HCT116 (cell line): Measurements from ENCODE around the gene BEND7. TPM values are rescaled to one million over a fixed set of nuclear protein-coding genes. Genes with fewer than 3 reads are reported as not detected.

Experiments used
- ATAC-seq: fragments of 200-7000 bp; cut with Tn5 transposase; 2 replicates; pipeline ENCODE4 v1.9.1; 2020; ENCODE audit warnings: mild to moderate bottlenecking, moderate library complexity
- BruUV-seq: library from RNA; stranded (reverse); fragments of 400-500 nt; replicated peaks from 2 replicates; lab custom pipeline; 2021; lab: Mats Ljungman, UMichigan
- CTCF ChIA-PET: fragments of 300-600 bp; sonication (Branson Sonifier 250); formaldehyde crosslinking; loops from one replicate; lab custom pipeline; 2021; ENCODE audit warnings: antibody characterized with exemption; lab: Charles Lee
- POLR2A ChIA-PET: fragments of 300-600, 350-600 bp; sonication (Branson Sonifier 250); formaldehyde crosslinking; loops from one replicate; lab custom pipeline; 2021; ENCODE audit warnings: antibody characterized with exemption; lab: Charles Lee
- RAD21 ChIA-PET, 2 experiments: fragments of 300-600 bp; sonication (Branson Sonifier 250); formaldehyde crosslinking; loops; one replicate each; lab custom pipeline; 2023; ENCODE audit warnings: low total read pairs in 2 of 2; ENCODE audit not compliant: uncharacterized antibody in 2 of 2, unreplicated experiment in 2 of 2, low non-redundant PET in 1 of 2; lab: Charles Lee
- DNase-seq: peaks from one replicate; pipeline ENCODE4 v3.0.0-alpha.2; 2010; ENCODE audit warnings: low read depth, low spot score
- H2AFZ ChIP-seq: fragments of 200-600 bp; shearing (Covaris generic), sonication (generic); 2 replicates; pipeline ENCODE4 v1.6.1; 2017; ENCODE audit warnings: low read depth, mixed run types, mixed read lengths, antibody characterized with exemption, low read length; ENCODE audit not compliant: poor library complexity, severe bottlenecking
- H3K27ac ChIP-seq: 2 replicates; pipeline ENCODE4 v1.5.1; 2012; ENCODE audit warnings: low read depth, low read length
- H3K27me3 ChIP-seq: fragments of 200-600 bp; sonication (generic); 2 replicates; pipeline ENCODE4 v1.6.1; 2016; ENCODE audit warnings: mixed run types, low read length, mixed read lengths; ENCODE audit not compliant: insufficient read depth
- H3K36me3 ChIP-seq, 2 experiments: fragments of 200-500 bp in 1 of 2; fragments of 200-600 bp in 1 of 2; sonication (Bioruptor generic) in 1 of 2; sonication (generic) in 1 of 2; 2 replicates each; pipeline versions ENCODE4 v1.5.1 to v1.6.1; 2014 to 2016; ENCODE audit warnings: low read length in 2 of 2, inconsistent platforms in 1 of 2, mixed read lengths in 1 of 2, mixed run types in 1 of 2; ENCODE audit not compliant: insufficient read depth in 2 of 2, control insufficient read depth in 1 of 2
- H3K4me1 ChIP-seq, 2 experiments: fragments of 200-600 bp in 1 of 2; sonication (generic) in 1 of 2; 2 replicates each; pipeline versions ENCODE4 v1.5.1 to v1.6.1; 2012 to 2017; ENCODE audit warnings: low read length in 2 of 2, inconsistent platforms in 1 of 2, mild to moderate bottlenecking in 1 of 2, mixed read lengths in 1 of 2, mixed run types in 1 of 2, moderate library complexity in 1 of 2; ENCODE audit not compliant: insufficient read depth in 2 of 2, control insufficient read depth in 1 of 2
- H3K4me2 ChIP-seq: fragments of 200-600 bp; sonication (generic); 2 replicates; pipeline ENCODE4 v1.6.1; 2017; ENCODE audit warnings: mixed run types, low read length, mixed read lengths
- H3K4me3 ChIP-seq, 2 experiments: fragments of 200-600 bp in 1 of 2; sonication (generic) in 1 of 2; replicated peaks in 1 of 2; 2 replicates each; pipeline ENCODE4 v1.5.1; 2011 to 2016; ENCODE audit warnings: low read length in 2 of 2, control low read depth in 1 of 2, low read depth in 1 of 2, mild to moderate bottlenecking in 1 of 2, mixed read lengths in 1 of 2, mixed run types in 1 of 2
- H3K79me2 ChIP-seq: fragments of 200-600 bp; sonication (generic); 2 replicates; pipeline ENCODE4 v1.6.1; 2017; ENCODE audit warnings: mild to moderate bottlenecking, mixed run types, low read length, moderate library complexity, mixed read lengths; ENCODE audit not compliant: insufficient read depth
- H3K9ac ChIP-seq: fragments of 200-600 bp; sonication (generic); 2 replicates; pipeline ENCODE4 v1.6.1; 2016; ENCODE audit warnings: low read length, mixed read lengths
- H3K9me2 ChIP-seq: fragments of 200-600 bp; sonication (generic), shearing (Covaris generic); 2 replicates; pipeline ENCODE4 v1.6.1; 2017; ENCODE audit warnings: mixed run types, mild to moderate bottlenecking, moderate library complexity; ENCODE audit not compliant: insufficient read depth
- H3K9me3 ChIP-seq, 2 experiments: fragments of 200-500 bp in 1 of 2; fragments of 200-600 bp in 1 of 2; sonication (Bioruptor generic) in 1 of 2; sonication (generic) in 1 of 2; 2 replicates each; pipeline ENCODE4 v1.6.1; 2014 to 2017; ENCODE audit warnings: low read length in 2 of 2, mixed read lengths in 2 of 2, inconsistent platforms in 1 of 2, low read depth in 1 of 2, mild to moderate bottlenecking in 1 of 2, mixed run types in 1 of 2, moderate library complexity in 1 of 2; ENCODE audit not compliant: control insufficient read depth in 1 of 2, insufficient read depth in 1 of 2
- H4K20me1 ChIP-seq: fragments of 200-600 bp; sonication (generic), shearing (Covaris generic); 2 replicates; pipeline ENCODE4 v1.6.1; 2017; ENCODE audit warnings: mixed run types, mild to moderate bottlenecking, moderate library complexity; ENCODE audit not compliant: insufficient read depth
- ATF3 ChIP-seq: IDR thresholded peaks from 2 replicates; pipeline ENCODE4 v1.6.1; 2012
- CBX3 ChIP-seq: IDR thresholded peaks from 2 replicates; pipeline ENCODE4 v1.6.1; 2012; ENCODE audit warnings: low read depth
- CEBPB ChIP-seq: IDR thresholded peaks from 2 replicates; pipeline ENCODE4 v1.6.1; 2012; ENCODE audit warnings: low read depth
- EGR1 ChIP-seq: IDR thresholded peaks from 2 replicates; pipeline ENCODE4 v1.6.1; 2012; ENCODE audit warnings: low read depth
- EZH2 ChIP-seq: fragments of 200-600 bp; sonication (generic); IDR thresholded peaks from 2 replicates; pipeline ENCODE4 v1.6.1; 2017; ENCODE audit warnings: antibody characterized with exemption, mixed run types
- EZH2phosphoT487 ChIP-seq: fragments of 200-600 bp; IDR thresholded peaks from 2 replicates; pipeline ENCODE4 v1.6.1; 2018; ENCODE audit warnings: antibody characterized with exemption, borderline replicate concordance
- RAD21 ChIP-seq: IDR thresholded peaks from 2 replicates; pipeline ENCODE4 v1.6.1; 2012; ENCODE audit warnings: low read depth, mild to moderate bottlenecking
- REST ChIP-seq: IDR thresholded peaks from 2 replicates; pipeline ENCODE4 v1.6.1; 2012; ENCODE audit warnings: low read depth
- SIN3A ChIP-seq: IDR thresholded peaks from 2 replicates; pipeline ENCODE4 v1.6.1; 2012; ENCODE audit warnings: low read depth
- SP1 ChIP-seq: IDR thresholded peaks from 2 replicates; pipeline ENCODE4 v1.6.1; 2012; ENCODE audit warnings: low read depth
- ZBTB33 ChIP-seq: IDR thresholded peaks from 2 replicates; pipeline ENCODE4 v1.6.1; 2011; ENCODE audit warnings: mild to moderate bottlenecking, low read length, moderate library complexity; ENCODE audit not compliant: insufficient replicate concordance; ENCODE audit errors: extremely low read depth
- ZNF274 ChIP-seq: fragments of 200-500 bp; sonication (Bioruptor generic); IDR thresholded peaks from 2 replicates; pipeline ENCODE4 v1.6.1; 2014; ENCODE audit warnings: mild to moderate bottlenecking, low read depth, low read length, inconsistent platforms
- intact Hi-C: fragments of 100-400 bp; cut with micrococcal nuclease; formaldehyde crosslinking; loops from 2 replicates; pipeline ENCODE4 v1.10.0; 2022
- total RNA-seq: library from RNA; stranded (reverse); gene quantifications from one replicate; pipeline ENCODE4 v1.2.1, GENCODE V29; 2021; ENCODE audit not compliant: unreplicated experiment

The BEND7 gene
- total RNA-seq, 1 experiment from 2014 or later = 13.8 TPM

- TF ChIP-seq REST (no peak), CEBPB (no peak), ATF3 (no peak), ZNF274 (no peak), SIN3A (no peak)
Measured at GRCh38 chr10:13445656-13446400, 83.0 kb downstream of the BEND7 start (continued).

GRCh38 chr10:13441476-13441875 is 87.3 kb downstream of the BEND7 start:
- Histone ChIP-seq H4K20me1 (no peaks in the 10 kb centered on the region), H2AFZ (no peak overlapping the region), H3K36me3 (no peaks in the 10 kb centered on the region), H3K4me3 (no peak overlapping the region), H3K4me1 (peaks cover 0 to 9% of the 10 kb centered on the region in 2 experiments; a peak in 1 of 4 replicates), H3K79me2 (no peaks in the 10 kb centered on the region), H3K4me2 (no peak overlapping the region), H3K9me3 (no peaks in the 10 kb centered on the region), H3K27ac (no peak overlapping the region), H3K27me3 (no peaks in the 10 kb centered on the region), H3K9ac (no peak overlapping the region), H3K9me2 (no peaks in the 10 kb centered on the region)
- BruUV-seq = no TSS peak
- ChIA-PET CTCF (interaction anchor here (0.7 to 1.6 kb wide), 3 partner anchors 32 to 95 kb away, joined by 3 to 7 read pairs (median 3); no protein-coding TSS in a partner anchor), POLR2A (no interaction called here), RAD21 (no interaction called here)
- DNase-seq (no peak), ATAC-seq (no peak)
- no peak for TF ChIP-seq EZH2
- TF ChIP-seq EGR1 = no peak
- no peak for TF ChIP-seq SP1
- no peak for TF ChIP-seq EZH2phosphoT487
- no peak for TF ChIP-seq RAD21
- no peak for TF ChIP-seq ZBTB33
- no peak for TF ChIP-seq CBX3
- intact Hi-C loops = no loop called here
